Heart left ventricle (tissue), 13 donors: Measurements from ENCODE around the gene PSMG4.

Experiments
- CTCF ChIP-seq, 12 donors: fragments of 200-600 bp; sonication (generic) in 4 of 12; IDR thresholded peaks; one replicate each; pipeline versions ENCODE4 v1.5.0 to v1.8.0; 2018 to 2022; ENCODE audit warnings: antibody characterized with exemption in 12 of 12, mild to moderate bottlenecking in 5 of 12
- POLR2A ChIP-seq, 2 donors: fragments of 450-650 bp; IDR thresholded peaks; one replicate each; pipeline ENCODE4 v1.6.1; 2017; ENCODE audit warnings: antibody characterized with exemption in 2 of 2, mild to moderate bottlenecking in 2 of 2, moderate library complexity in 2 of 2
- donor health status: ischemic (EF 13 %, LVEDD 7.1; RV severe dilation, severe dysfunction).
- donor health status: DM: no; HTN: yes; CAD: no.
- donor health status: DM: no; HTN: no; CAD: no.
- donor health status: ischemic (EF 25% LVEDD 6.9; RV normal size, moderate dysfunction).
- donor health status: ischemic (EF 25% LVEDD 5.7; RV mildly dilated, moderate dysfunction).
- donor health status: ischemic (EF 35%, LVEDD 5.7; RV mildly dilated, moderate dysfunction).
- donor health status: nonischemic (EF 11% LVEDD 7.7; RV severe dilation, severe dysfunction).
- donor health status: DM: yes; HTN: yes; CAD: no.
- donor health status: PGD.
- donor health status: ischemic (EF 29% LVEDD 5.4; RV normal size, mild dysfunction).
- donor health status: nonischemic (EF 23%, LVEDD 6.1; RV moderate dilation, normal function).

- TF ChIP-seq CTCF (IDR thresholded peaks at IDR 0.05) (no peak), POLR2A (IDR thresholded peaks at IDR 0.05) (no peak)
Measured at GRCh38 chr6:3218266-3218665, 40.5 kb upstream of the PSMG4 start.
